HepG2 (cell line): Measurements from ENCODE around the gene AHSG. TPM values are rescaled to one million over a fixed set of nuclear protein-coding genes. Genes with fewer than 3 reads are reported as not detected.

Experiments used
- ARNT2 ChIP-seq: sonication (generic); formaldehyde crosslinking; IDR thresholded peaks from 2 replicates; pipeline ENCODE4 v1.8.0; 2022; ENCODE audit warnings: mild to moderate bottlenecking, low read depth, missing genetic modification reagents, moderate library complexity
- CAMTA2 ChIP-seq: sonication (generic); formaldehyde crosslinking; IDR thresholded peaks from 2 replicates; pipeline ENCODE4 v1.4.0; 2020; ENCODE audit warnings: mild to moderate bottlenecking, missing genetic modification reagents, borderline replicate concordance
- CENPX ChIP-seq: sonication (generic); formaldehyde crosslinking; IDR thresholded peaks from 2 replicates; pipeline ENCODE4 v1.9.0; 2021; ENCODE audit warnings: mild to moderate bottlenecking, missing genetic modification reagents, moderate library complexity
- CSRNP2 ChIP-seq: sonication (generic); formaldehyde crosslinking; conservative IDR thresholded peaks from 2 replicates; pipeline ENCODE4 v1.8.0; 2022; ENCODE audit warnings: low read depth, missing genetic modification reagents
- FOXA1 ChIP-seq, 2 experiments: fragments of 450-650 bp in 1 of 2; sonication (generic) in 1 of 2; formaldehyde crosslinking in 1 of 2; IDR thresholded peaks; 2 replicates each; pipeline versions ENCODE4 v1.4.0 to v1.6.1; 2016 to 2020; ENCODE audit warnings: missing genetic modification reagents in 1 of 2
- FOXO4 ChIP-seq: sonication (generic); formaldehyde crosslinking; conservative IDR thresholded peaks from 2 replicates; pipeline ENCODE4 v1.8.1; 2023; ENCODE audit warnings: missing genetic modification reagents
- HMG20B ChIP-seq: conservative IDR thresholded peaks from 2 replicates; pipeline ENCODE4 v1.6.1; 2016; ENCODE audit warnings: missing genetic modification reagents, missing compliant biosample characterization
- IRF2 ChIP-seq: IDR thresholded peaks from 2 replicates; pipeline ENCODE4 v1.6.1; 2018; ENCODE audit warnings: missing genetic modification reagents, missing compliant biosample characterization
- MEIS1 ChIP-seq: sonication (generic); formaldehyde crosslinking; IDR thresholded peaks from 2 replicates; pipeline ENCODE4 v1.9.0; 2021; ENCODE audit warnings: mild to moderate bottlenecking, missing genetic modification reagents, moderate library complexity, borderline replicate concordance
- PATZ1 ChIP-seq: sonication (generic); formaldehyde crosslinking; IDR thresholded peaks from 2 replicates; pipeline ENCODE4 v1.4.0; 2020; ENCODE audit warnings: missing genetic modification reagents
- PRDM10 ChIP-seq: sonication (generic); formaldehyde crosslinking; IDR thresholded peaks from 2 replicates; pipeline ENCODE4 v1.4.0; 2020; ENCODE audit warnings: low read depth, missing genetic modification reagents
- SSRP1 ChIP-seq: IDR thresholded peaks from 2 replicates; pipeline ENCODE4 v1.6.1; 2016; ENCODE audit warnings: control low read depth
- ZNF317 ChIP-seq: sonication (generic); formaldehyde crosslinking; IDR thresholded peaks from 2 replicates; pipeline ENCODE4 v1.5.0; 2020; ENCODE audit warnings: mild to moderate bottlenecking, missing genetic modification reagents
- ZNF460 ChIP-seq: sonication (generic); formaldehyde crosslinking; IDR thresholded peaks from 2 replicates; pipeline ENCODE4 v1.5.1; 2020; ENCODE audit warnings: missing genetic modification reagents, mild to moderate bottlenecking, borderline replicate concordance
- ZNF468 ChIP-seq: sonication (generic); formaldehyde crosslinking; IDR thresholded peaks from 2 replicates; pipeline ENCODE4 v1.8.0; 2022; ENCODE audit warnings: mild to moderate bottlenecking, moderate library complexity, missing genetic modification reagents
- ZNF550 ChIP-seq: sonication (generic); formaldehyde crosslinking; IDR thresholded peaks from 2 replicates; pipeline ENCODE4 v1.4.0; 2020; ENCODE audit warnings: mild to moderate bottlenecking, missing genetic modification reagents, borderline replicate concordance
- ZNF7 ChIP-seq: IDR thresholded peaks from 2 replicates; pipeline ENCODE4 v1.6.1; 2016; ENCODE audit warnings: missing biosample characterization, missing genetic modification reagents
- ZNF724P ChIP-seq: sonication (generic); formaldehyde crosslinking; IDR thresholded peaks from 2 replicates; pipeline ENCODE4 v1.8.0; 2022; ENCODE audit warnings: missing genetic modification reagents, borderline replicate concordance
- polyA plus RNA-seq, 8 experiments: library from polyadenylated mRNA; depleted of rRNA in 3 of 8; stranded (reverse) in 7 of 8; unstranded in 1 of 8; fragments of >200 nt; fragmentation: Illumina TruSeq in 4 of 8; extraction: Trizol in 4 of 8; gene quantifications; 2 replicates each; pipeline versions ENCODE4 v1.2.1 to v1.2.3, GENCODE V29; 2011 to 2016; ENCODE audit warnings: low read depth in 4 of 8, missing spikeins in 1 of 8, mixed read lengths in 1 of 8; ENCODE audit not compliant: insufficient read depth in 1 of 8
- total RNA-seq, 5 experiments: library from RNA; depleted of rRNA; stranded (reverse); fragments of >200 nt; fragmentation: Illumina TruSeq; extraction: Trizol; gene quantifications; 2 replicates each; pipeline ENCODE4 v1.2.3, GENCODE V29; 2016; ENCODE audit warnings: low read depth in 1 of 5
- TF ChIP-seq, protein P1 (sequence below): sonication (generic); formaldehyde crosslinking; IDR thresholded peaks from 2 replicates; pipeline ENCODE4 v1.8.1; 2023; ENCODE audit warnings: mild to moderate bottlenecking, inconsistent platforms, moderate library complexity, missing genetic modification reagents, borderline replicate concordance

AHSG gene
- total and polyA plus RNA-seq, 2 of the 13 experiments (the other 11 are each of a cell fraction or from before 2014, with no cell fraction given): 2,043 to 19,152 TPM

DNA sequence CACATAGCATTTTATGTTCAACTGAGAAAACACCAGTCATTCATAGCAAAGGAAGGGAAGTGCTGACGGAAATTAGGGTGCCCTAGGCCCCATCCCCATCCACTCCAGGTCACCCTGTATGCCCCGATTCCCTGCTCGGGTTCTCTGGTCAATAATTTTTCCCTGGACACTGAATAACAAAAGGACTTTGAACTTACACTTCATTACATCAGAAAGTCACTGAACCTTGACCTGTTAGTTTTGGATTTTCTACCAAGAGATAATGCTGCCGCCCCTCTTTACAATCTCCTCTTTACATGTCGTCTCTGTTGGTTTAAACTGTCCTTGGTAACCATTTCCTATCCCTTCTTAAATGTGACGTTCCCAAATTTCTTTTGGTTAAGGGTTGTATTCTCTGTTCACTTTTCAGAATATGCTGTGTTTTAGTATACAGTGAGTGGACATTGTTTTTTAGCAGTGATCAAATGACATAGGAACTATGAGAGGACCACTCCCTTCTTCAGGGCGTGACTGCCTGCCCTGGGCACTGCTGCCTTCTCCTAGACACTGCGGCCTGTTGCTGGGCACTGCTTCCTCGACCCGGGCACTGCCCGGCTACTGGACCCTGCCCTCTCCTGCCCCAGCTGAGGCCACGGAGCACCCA, 13.6 kb upstream of the AHSG start (continued):
- TF ChIP-seq PATZ1 (peak; percentile 48; the same call in 1 of the 2 replicates), ZNF7 (no peak), ZNF468 (CRISPR knock-in tag) (no peak), HMG20B (no peak; the same call in 1 of the 2 replicates), ZNF724P (CRISPR knock-in tag) (no peak), IRF2 (CRISPR knock-in tag) (no peak; the same call in none of the 2 replicates), ZNF460 (no peak), SSRP1 (CRISPR knock-in tag) (no peak; the same call in 1 of the 2 replicates), CENPX (CRISPR knock-in tag) (no peak), FOXO4 (CRISPR knock-in tag) (0 out of 2 replicates have a peak, but pooled peaks have one; percentile 69), ZNF317 (CRISPR knock-in tag) (no peak), FOXA1 (IDR thresholded peaks at IDR 0.05) (no peak), FOXA1 (CRISPR knock-in tag; IDR thresholded peaks at IDR 0.05) (no peak), MEIS1 (CRISPR knock-in tag) (peak; percentile 69), ARNT2 (CRISPR knock-in tag) (no peak), CAMTA2 (CRISPR knock-in tag) (no peak), PRDM10 (CRISPR knock-in tag) (no peak), ZNF550 (CRISPR knock-in tag) (no peak), CSRNP2 (CRISPR knock-in tag) (no peak)
- TF ChIP-seq, protein P1, sequence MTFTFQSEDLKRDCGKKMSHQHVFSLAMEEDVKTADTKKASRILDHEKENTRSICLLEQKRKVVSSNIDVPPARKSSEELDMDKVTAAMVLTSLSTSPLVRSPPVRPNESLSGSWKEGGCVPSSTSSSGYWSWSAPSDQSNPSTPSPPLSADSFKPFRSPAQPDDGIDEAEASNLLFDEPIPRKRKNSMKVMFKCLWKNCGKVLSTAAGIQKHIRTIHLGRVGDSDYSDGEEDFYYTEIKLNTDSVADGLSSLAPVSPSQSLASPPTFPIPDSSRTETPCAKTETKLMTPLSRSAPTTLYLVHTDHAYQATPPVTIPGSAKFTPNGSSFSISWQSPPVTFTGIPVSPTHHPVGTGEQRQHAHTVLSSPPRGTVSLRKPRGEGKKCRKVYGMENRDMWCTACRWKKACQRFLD (CRISPR knock-in tag): no peak
